Measurements from ENCODE around the gene ADCY5.

Gene ADCY5

GRCh38 chr3:123384256-123384655, 64.6 kb downstream of the ADCY5 start:
- no peak for FAIRE-seq

GRCh38 chr3:123383091-123384053, 65.5 kb downstream of the ADCY5 start:
- FAIRE-seq: no peak

- FAIRE-seq: no peak
These were observed 68.6 kb downstream of the ADCY5 start for GRCh38 chr3:123380261-123380660.

- FAIRE-seq: no peak
These were observed 69.7 kb downstream of the ADCY5 start for GRCh38 chr3:123379041-123379830.

GRCh38 chr3:123378409-123378915, 70.4 kb downstream of the ADCY5 start:
- no peak for FAIRE-seq

- FAIRE-seq: no peak
These were observed 71.6 kb downstream of the ADCY5 start for GRCh38 chr3:123377243-123377740.

- FAIRE-seq: no peak
These were observed 72.2 kb downstream of the ADCY5 start for GRCh38 chr3:123376451-123377242.

- no peak for FAIRE-seq
These were observed 73.6 kb downstream of the ADCY5 start for GRCh38 chr3:123375014-123375940.

- FAIRE-seq: no peak
These were observed 74.9 kb downstream of the ADCY5 start for GRCh38 chr3:123374016-123374415.

GRCh38 chr3:123373474-123373987, 75.4 kb downstream of the ADCY5 start:
- FAIRE-seq: no peak

GRCh38 chr3:123372686-123373473, 76.0 kb downstream of the ADCY5 start:
- no peak for FAIRE-seq

- FAIRE-seq: no peak
These were observed 76.8 kb downstream of the ADCY5 start for GRCh38 chr3:123371859-123372685.

GRCh38 chr3:123371426-123371825, 77.5 kb downstream of the ADCY5 start:
- no peak for FAIRE-seq

GRCh38 chr3:123370819-123371218, 78.1 kb downstream of the ADCY5 start:
- FAIRE-seq: no peak

- FAIRE-seq: no peak
These were observed 79.8 kb downstream of the ADCY5 start for GRCh38 chr3:123369085-123369484.

GRCh38 chr3:123367467-123368154, 81.3 kb downstream of the ADCY5 start:
- no peak for FAIRE-seq

GRCh38 chr3:123365450-123366143, 83.3 kb downstream of the ADCY5 start:
- no peak for FAIRE-seq

- FAIRE-seq: no peak
These were observed 87.8 kb downstream of the ADCY5 start for GRCh38 chr3:123361071-123361470.
